Measurements from ENCODE around the gene GMDS.

Gene GMDS

DNA sequence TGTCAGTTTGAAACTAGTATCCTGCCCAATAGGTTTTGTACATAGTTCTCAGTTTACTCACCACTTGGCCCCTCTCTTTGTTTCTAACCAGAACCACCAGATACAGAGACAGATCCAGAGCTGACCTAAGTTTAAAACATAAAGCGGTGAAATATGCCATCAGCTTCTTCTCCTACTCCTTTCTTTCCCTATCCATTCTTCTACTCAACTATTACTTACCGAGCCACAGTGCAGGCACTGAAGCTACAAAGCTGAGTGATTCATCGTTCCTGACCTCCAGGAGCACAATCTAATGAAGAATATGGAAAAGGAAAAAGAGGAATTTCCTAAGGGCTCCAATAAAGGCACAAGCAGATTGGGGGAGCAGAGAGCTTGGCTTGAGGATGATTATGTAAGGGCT, 349.7 kb downstream of the GMDS start:
- DNase-seq (ENCODE audit: low read depth): no peak

DNA sequence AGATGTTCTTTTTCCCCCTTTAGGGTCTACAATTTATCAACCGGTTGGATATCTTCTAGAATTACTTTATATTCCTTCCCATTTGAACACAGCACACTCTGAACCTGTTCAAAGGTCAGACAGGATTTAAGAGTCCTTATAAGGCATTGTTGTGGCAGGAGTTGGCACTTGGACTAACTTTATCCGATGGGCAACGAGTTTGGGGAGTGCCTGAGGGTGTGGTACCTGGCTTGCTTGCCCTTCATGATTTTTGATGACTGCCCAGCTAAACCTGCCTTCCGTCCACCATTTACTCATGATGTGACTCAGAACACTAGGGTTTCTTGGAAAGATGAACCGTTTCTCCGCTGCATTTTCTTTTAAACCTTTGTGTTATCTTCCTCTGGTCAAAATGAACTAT, 350.5 kb downstream of the GMDS start:
- no peak for DNase-seq (ENCODE audit: low read depth)

GRCh38 chr6:1893470-1894130, 351.8 kb downstream of the GMDS start:
- DNase-seq (ENCODE audit: low read depth): no peak

GRCh38 chr6:1892716-1893115, 352.7 kb downstream of the GMDS start:
- no peak for DNase-seq (ENCODE audit: low read depth)

GRCh38 chr6:1890987-1891386, 354.4 kb downstream of the GMDS start:
- no peak for DNase-seq (ENCODE audit: low read depth)

DNA sequence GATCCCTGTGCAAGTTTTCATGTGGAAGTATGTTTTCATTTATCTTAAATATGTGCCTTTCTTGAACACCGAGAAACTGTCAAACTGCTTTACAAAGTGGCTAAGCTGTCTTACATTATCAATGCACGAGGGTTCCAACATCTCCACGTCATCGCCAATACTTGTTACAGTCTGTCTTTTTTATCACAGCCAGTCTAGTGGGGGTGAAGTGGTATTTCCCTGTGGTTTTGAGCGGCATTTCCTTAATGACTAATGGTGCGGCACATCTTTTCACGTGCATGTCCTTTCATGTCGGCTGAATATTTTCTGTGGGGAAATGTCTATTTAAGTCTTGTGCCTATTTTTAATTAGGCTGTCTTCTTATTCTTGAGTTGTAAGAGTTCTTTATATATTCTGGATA, 355.3 kb downstream of the GMDS start:
- no peak for DNase-seq (ENCODE audit: low read depth)

- no peak for DNase-seq (ENCODE audit: low read depth)
Observed at GRCh38 chr6:1885576-1886011, 359.8 kb downstream of the GMDS start.

- no peak for DNase-seq (ENCODE audit: low read depth)
Observed at GRCh38 chr6:1884313-1884712, 361.1 kb downstream of the GMDS start.

- DNase-seq (ENCODE audit: low read depth): no peak
Observed at GRCh38 chr6:1878330-1878729, 367.1 kb downstream of the GMDS start.

GRCh38 chr6:1873781-1874180, 371.6 kb downstream of the GMDS start:
- DNase-seq (ENCODE audit: low read depth): no peak

DNA sequence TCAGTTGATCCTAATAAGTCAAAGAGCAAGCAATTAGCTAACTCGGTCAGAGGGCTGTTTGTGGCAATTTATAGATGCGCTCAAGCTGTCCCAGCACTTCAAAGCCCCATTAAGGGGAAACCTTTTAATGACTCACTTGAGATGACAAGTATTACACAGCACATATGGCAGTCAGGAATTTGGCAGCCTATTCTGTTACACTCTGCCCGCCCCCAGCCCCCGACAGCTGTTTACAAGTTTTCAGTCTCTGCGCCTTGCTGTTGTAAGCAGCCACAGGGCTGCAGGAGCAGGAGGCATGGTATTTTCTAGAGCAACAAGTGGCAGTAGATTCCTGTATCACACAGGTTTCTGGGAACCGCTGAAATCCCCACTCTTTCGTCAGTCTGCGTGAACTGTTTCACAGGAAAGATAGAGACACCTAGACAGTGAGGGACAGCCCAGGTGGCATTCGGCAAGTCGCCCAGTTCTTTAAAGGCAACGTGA, 372.7 kb downstream of the GMDS start:
- DNase-seq (ENCODE audit: low read depth): no peak

- no peak for DNase-seq (ENCODE audit: low read depth)
Observed at GRCh38 chr6:1871724-1872315, 373.6 kb downstream of the GMDS start.

GRCh38 chr6:1870932-1871331, 374.5 kb downstream of the GMDS start:
- DNase-seq (ENCODE audit: low read depth): no peak

GRCh38 chr6:1870251-1870650, 375.2 kb downstream of the GMDS start:
- DNase-seq (ENCODE audit: low read depth): no peak

- DNase-seq (ENCODE audit: low read depth): no peak
Observed at GRCh38 chr6:1869769-1870168, 375.6 kb downstream of the GMDS start.

DNA sequence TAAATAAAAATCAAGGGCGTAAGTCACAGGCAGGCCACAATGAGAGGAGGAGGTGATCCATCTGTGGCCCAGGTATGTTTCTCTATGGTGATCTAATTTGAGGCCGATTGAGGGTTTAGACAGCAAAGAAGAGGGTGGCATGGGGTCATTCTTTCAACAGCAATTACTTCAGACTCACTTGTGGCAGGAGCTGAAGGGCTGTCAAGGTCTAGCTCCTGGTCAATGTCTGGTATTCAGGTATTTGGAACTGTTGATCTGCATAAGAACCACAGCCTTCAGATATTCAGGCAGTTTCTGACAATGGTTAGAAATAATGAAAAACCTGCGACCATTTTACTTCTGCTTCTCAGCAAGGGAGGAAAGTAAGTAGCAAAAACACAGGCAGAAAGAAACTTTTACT, 376.1 kb downstream of the GMDS start:
- DNase-seq (ENCODE audit: low read depth): no peak

DNA sequence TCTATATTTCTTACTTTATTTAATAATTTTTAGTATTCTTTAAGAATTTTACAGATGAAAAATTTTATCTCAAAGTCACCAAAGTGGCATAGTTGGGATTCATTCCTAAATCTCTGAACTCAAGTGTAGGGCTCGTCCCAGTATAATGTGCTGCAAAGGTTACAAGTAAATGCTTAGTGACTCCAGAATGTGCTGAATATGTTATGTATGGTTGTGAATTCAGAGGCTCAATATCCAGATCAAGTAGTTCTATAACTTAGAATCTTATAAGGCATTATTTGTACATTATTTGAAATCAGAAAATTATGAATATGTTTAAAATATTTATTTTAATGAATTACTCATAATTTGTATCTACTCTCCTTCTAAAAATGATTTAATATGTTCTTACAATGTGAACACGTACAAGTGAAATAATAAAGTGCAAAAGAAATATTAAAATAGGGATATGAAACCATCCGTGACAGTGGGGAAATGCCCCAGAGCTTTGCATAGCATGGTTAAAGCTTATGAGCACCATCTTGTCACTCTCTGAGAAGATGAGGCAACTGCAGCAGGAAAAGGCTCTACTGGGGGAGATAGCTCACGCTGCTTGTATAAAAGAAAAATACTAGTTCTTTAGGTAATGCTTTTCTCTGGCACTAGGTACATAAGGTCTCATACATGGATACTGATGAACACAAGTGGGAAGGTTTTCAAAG, 376.7 kb downstream of the GMDS start:
- DNase-seq (ENCODE audit: low read depth): no peak

DNA sequence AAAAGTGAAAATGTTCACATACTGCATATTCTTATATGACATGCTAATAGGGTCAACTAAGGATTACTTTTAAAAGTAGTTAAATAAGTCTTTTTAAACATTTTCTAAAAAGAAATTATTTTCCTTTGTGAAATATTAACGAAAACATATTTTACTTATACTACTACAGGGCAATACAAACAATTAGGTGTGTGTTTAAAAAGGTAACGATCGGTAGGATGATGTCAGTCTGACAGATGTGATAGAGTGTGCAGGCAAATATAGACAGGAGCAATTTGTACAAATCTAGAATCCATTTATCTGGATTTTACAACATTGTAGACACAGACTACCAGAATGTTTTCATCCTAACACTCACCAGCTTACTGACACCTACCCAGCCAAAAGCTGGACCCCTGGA, 378.2 kb downstream of the GMDS start:
- DNase-seq (ENCODE audit: low read depth): no peak

DNA sequence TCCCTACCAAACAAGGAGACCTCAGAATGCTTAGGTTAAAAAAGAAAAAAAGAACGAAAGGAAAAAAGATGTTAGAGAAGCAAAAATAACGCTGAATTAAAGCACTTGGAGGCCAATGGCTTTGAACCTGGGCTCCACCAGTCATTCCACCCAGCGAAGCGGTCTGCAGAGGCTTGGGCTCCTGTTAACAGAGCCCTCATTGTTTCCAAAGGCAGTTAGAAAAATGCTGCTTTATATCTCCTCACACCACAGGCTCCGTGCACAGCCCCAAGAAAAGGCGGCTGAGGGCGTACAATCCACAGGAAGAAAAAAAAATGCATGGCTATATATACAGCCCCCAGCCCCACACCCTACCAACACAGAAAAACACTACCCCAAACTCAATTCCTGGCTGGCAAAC, 379.8 kb downstream of the GMDS start:
- DNase-seq (ENCODE audit: low read depth): no peak

GRCh38 chr6:1864496-1864895, 380.9 kb downstream of the GMDS start:
- no peak for DNase-seq (ENCODE audit: low read depth)

DNA sequence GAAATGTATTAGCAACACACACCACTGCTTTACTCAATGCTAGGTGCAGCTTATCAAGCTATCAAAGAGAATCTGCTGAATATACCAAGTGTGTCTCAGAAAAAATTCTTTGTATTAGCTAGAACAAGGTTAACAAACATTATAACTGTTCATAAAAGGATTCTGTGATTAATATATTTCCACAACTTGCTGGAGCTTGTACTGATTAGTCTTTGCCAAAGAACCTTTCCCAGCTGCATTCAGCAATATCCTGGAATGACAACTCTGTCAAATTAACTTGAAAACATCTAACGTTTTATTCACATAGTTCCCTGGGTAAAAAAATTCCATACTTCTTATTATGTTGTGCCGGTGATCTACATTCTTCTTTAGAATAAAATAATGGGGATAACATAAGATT, 383.0 kb downstream of the GMDS start:
- no peak for DNase-seq (ENCODE audit: low read depth)

DNA sequence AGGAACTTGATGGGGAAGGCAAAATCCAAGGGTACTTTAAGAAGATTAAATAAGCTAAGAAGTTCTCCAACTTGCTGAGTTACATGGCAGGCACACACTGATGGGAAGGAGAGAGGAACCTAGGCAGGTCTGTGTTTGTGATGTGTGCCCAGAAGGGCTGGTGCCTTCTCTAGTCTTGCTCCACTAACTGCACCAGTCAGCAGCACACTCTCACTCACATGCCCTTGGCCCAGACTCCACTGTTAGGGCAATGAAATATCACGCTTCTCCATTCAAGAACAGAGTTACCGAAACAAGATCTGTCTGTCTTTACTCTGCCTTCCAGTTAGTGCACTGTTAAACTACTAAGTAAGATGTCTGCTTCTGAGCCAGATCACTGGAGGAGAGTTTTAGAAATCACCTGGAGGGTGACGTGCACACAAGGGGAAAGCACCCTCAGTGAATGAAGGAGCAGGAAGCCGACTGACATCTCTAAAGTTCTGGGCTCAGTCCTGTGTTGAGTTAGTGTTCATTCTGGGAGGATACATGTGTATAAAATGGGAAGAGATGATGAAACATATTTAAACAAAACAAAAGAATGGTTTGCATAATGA, 384.6 kb downstream of the GMDS start:
- no peak for DNase-seq (ENCODE audit: low read depth)

DNA sequence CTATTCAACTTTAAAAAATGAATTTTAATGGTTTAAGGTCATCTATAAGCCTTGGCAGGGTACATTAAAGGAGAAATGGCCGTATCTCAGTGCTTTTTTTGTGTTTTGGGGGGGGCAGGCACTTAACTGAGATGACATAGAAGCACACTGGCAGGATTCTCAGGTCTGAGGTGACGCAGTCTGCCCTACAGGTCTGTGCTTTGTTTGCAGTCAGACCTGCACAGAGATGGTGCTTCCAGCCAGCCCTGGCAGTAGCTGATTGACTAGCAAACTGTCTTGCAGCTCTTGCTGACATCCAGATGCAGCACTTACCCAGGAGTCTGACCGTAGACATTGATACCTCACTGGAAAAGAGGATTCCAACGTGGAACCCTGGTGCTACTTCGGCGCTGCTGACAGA, 386.5 kb downstream of the GMDS start:
- DNase-seq (ENCODE audit: low read depth): no peak

Data from stimulated activated CD4-positive, alpha-beta T cell treated with anti-CD3 and anti-CD28 coated beads, Interleukin-2, amount 100 ng/mL, for 4 hours (primary cell).